Activated CD4-positive, alpha-beta T cell treated with anti-CD3 and anti-CD28 coated beads, Interleukin-2, Interleukin-4, amounts not matched to agents 100 ng/mL and 50 ng/mL, durations not matched to agents 16 hours and 8 hours (primary cell): ENCODE data around the gene MASP2.
"Not testable (repeated sequence)": the region's sequence is repeated elsewhere in the genome, so short reads cannot be mapped to it uniquely, and the experiment has no call there.

Experiments
- DNase-seq: peaks from one replicate; pipeline ENCODE4 v3.0.0-alpha.2; 2020; ENCODE audit warnings: low spot score

MASP2 gene

DNA sequence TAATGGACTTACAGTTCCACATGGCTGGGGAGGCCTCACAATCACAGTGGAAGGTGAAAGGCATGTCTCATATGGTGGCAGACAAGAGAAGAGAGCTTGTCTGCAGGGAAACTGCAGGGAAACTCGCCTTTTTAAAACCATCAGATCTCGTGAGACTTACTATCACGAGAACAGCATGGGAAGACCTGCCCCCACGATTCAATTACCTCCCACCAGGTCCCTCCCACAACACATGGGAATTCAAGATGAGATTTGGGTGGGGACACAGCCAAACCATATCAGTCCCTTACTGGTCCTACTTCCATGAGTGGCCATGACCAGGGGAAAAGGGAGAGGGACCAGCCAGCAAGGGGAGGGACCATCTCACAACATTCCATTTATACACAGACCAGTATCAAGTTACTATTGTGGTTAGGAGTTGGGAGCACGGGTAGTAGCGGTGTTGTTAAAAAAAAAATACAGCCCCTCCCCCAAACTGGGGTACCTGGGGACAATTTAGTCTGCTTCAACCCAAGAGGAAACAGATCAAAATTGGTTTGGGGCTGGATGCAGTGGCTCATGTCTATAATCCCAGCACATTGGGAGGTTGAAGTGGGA is 57.0 kb downstream of the MASP2 start:
- DNase-seq: not testable (repeated sequence)

DNA sequence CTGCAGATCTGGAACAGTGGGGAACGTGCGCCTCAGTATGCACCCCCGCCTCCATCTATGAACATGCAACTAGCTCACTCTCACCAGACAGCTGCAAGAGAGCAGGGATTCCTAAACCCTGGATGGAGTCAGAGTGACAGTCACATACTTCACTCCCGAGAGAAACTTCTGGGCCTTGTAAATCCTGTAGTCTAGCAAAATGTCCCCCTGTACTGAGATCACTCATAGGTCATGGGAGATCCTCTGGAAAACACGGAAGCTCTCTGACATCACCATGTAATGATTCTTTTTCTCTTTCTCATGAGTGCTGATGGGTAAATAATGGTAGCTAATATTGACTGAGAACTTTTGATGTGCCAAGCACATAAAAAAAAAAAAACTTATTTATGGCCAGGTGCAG is 57.9 kb downstream of the MASP2 start:
- no peak for DNase-seq

DNA sequence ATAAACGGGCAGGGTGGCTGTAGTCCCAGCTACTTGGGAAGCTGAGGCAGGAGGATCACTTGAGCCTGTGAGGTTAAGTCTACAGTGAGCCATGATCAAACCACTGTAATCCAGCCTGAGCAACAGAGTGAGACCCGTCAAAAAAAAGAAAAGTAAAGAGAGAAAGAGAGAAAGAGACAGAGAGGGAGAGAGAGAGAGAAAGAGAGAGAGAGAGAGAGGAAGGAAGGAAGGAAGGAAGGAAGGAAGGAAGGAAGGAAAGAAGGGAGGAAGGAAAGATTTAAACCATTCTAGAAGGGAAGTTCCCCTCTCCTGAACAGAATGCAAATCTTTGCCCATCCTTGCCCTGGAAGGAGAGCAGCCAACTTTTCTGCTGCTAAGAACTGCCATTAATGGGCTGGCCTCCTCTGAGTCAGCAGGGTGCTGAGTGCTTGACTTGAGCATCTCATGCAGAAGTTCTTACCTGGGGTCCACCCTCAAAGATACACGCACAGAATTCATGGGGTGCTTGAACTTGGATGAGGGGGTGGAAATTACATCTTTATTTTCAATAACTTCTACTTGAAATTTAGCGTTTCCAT is 59.1 kb downstream of the MASP2 start:
- DNase-seq: no peak

DNA sequence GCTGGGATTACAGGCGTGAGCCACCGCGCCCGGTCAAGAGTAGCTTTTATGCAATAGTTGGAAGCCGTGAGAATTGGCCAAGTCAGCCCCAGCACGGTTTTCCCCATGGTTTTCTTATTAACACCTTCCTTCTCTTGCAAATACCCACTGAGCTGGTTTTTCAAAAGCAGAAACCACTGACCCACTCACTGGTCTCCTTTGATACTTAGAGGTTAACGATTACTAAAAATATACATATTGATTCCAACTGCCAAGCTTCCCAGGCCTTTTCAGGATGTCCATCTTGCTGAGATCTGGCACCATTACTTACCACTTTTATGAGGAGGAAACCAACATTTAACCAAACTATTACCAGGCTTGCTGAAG is 60.5 kb downstream of the MASP2 start:
- DNase-seq: no peak

DNA sequence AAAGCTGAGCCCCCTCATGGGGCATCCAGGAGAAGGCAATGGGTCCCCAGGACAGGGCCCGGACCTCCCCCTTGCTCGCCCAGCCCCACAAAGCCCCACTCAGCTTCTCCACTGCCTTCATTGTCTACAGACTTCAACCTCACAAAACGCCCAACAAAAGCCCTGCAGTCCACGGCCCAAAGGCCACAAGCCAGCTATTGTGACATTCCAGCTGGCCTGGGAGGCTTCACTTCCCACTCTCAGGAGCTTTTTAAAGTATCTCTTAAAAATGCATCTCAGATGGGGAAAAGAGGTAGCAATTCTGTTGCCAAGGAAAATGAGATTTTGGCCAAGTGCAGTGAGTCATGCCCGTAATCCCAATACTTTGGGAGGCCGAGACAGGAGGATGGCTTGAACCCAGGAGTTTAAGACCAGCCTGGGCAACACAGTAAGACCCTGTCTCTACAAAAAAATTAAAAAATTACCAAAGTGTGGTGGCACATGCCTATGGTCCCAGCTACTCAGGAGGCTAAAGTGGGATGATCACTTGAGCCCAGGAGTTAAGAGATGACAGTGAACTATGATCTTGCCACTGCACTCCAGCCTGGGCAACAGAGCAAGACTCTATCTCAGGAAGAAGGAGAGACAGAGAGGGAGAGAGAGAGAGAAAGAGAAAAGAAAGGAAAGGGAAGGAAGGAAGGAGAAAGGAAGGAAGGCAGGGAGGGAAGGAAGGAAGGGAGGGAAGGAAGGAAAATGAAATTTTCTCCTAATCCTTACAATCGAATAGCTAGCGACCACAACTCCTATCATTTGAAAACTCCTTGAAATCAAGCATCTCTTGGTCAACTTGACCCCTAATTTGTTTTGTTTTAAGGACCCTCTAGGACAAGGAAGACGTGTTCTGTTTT is 66.0 kb downstream of the MASP2 start:
- DNase-seq: no peak

DNA sequence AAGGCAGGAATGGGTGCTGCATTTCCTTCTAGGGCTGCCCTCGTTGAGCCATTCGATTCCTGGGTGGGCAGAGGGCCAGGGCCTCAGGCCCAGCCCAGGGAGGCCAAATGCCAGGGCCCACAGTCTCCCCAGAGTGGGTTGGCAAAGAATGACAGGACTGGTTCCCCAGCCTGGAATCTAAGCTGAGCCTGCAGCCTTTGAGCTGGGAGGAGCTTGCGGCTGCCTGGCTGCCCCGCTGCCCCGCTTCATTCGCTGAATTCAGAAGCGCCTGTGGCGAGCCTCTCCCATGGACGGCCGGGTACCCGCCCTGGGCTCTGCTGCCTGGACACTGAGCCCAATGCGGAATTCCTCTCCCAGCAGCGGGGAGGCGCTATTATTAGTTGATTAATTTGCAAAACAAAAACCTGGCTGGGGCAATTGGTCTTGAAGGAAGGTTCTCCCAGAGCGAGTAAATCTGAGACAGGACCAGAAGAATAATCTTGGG is 66.9 kb downstream of the MASP2 start:
- no peak for DNase-seq

DNA sequence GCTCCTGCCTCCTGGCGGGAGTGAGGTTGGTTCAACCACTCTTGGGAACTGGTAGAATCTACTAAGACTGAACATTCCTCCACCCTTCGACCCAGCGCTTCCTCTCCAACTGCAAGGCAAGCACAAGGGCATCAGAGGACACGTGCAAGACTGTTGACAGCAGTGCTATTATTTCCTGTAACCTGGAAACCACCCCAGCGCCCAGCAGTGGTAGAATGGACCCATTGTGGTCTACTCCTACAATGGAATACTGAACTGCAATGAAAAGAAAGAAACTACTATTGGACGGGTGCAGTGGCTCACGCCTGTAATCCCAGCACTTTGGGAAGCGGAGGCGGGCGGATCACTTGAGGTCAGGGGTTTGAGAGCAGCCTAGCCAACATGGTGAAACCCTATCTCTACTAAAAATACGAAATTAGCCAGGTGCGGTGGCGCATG is 67.5 kb downstream of the MASP2 start:
- DNase-seq: no peak

DNA sequence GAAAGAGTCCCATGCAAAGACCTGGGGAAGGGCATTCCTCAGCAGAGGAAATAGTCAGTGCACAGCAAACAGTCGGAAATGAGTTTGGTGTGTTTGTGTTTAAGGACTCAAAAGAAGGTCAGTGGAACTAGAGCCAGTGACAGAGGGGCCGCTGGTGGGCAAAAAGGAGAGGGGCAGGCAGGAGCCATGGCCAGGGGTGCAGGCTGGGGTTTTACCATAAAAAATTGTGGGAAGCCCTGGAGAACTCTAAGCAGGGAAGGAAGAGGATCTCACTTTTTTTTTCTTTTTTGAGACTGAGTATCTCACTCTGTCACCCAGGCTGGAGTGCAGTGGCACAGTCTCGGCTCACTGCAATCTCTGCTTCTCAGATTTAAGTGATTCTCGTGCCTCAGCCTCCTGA is 68.3 kb downstream of the MASP2 start:
- no peak for DNase-seq
